ENCODE data around the gene XAGE5.

XAGE5 gene

DNA sequence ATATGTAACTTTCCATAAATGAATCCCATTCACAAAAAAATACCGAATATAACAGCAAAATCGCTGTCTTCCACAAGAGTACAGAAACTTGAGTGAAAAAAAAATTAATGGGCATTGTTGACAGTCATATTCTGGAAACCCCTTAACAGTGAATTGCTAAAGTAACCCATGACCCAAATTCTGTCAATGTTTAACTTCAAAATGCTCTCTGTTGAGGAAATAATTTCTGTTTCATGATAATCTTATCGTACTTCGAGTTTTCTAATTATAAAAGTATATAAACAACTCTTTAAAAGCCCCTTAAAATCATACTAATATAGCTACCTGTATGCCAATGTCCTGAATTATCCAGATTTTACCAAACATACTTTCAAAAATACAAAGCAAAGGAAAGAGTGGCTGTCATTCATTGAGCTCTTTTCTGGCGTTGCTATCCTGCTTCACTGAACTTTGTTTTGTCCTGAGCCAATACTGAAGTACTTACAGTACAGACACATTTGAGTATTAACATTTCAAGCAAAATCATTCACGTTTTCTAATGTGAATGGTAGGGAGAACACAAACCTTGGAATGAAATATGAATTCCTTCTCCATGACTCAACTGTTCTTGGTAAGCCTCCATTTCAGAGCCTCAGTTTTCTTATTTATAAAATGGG, 54.4 kb downstream of the XAGE5 start:
- Histone ChIP-seq H3K4me3 (ENCODE audit: low read depth in 1 of 2, low read length in 1 of 2) (no peak overlapping the region), H3K36me3 (no peaks in the 10 kb centered on the region), H3K9me3 (no peaks in the 10 kb centered on the region), H3K27me3 (no peaks in the 10 kb centered on the region), H3K27ac (no peak overlapping the region), H3K4me1 (ENCODE audit: control insufficient read depth in 1 of 2, insufficient read depth in 1 of 2, low read depth in 1 of 2, low read length in 1 of 2) (no peaks in the 10 kb centered on the region)
- TF ChIP-seq, protein P1, sequence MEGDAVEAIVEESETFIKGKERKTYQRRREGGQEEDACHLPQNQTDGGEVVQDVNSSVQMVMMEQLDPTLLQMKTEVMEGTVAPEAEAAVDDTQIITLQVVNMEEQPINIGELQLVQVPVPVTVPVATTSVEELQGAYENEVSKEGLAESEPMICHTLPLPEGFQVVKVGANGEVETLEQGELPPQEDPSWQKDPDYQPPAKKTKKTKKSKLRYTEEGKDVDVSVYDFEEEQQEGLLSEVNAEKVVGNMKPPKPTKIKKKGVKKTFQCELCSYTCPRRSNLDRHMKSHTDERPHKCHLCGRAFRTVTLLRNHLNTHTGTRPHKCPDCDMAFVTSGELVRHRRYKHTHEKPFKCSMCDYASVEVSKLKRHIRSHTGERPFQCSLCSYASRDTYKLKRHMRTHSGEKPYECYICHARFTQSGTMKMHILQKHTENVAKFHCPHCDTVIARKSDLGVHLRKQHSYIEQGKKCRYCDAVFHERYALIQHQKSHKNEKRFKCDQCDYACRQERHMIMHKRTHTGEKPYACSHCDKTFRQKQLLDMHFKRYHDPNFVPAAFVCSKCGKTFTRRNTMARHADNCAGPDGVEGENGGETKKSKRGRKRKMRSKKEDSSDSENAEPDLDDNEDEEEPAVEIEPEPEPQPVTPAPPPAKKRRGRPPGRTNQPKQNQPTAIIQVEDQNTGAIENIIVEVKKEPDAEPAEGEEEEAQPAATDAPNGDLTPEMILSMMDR (IDR thresholded peaks at IDR 0.05), result no peak

All from neutrophil (primary cell).